CD4-positive, alpha-beta T cell treated with Interleukin-4 for 4 hours (primary cell): ENCODE data around the gene OR5H2.
A peak's percentile ranks its signal among the peaks of the same experiment; 100 is the strongest.
"Not testable (repeated sequence)": the region's sequence is repeated elsewhere in the genome, so short reads cannot be mapped to it uniquely, and the experiment has no call there.

ENCODE experiments used
- DNase-seq: peaks from one replicate; pipeline ENCODE4 v3.0.0-alpha.2; 2020

Gene OR5H2

GRCh38 chr3:98282205-98282604 lies at the start of gene OR5H2:
TSS of gene OR5H2 (plus strand) at chr3:98282505. CDS start at chr3:98282903, 398 bp downstream.
- no peak for DNase-seq

- DNase-seq: no peak
Measured at GRCh38 chr3:98233468-98233867, 48.8 kb upstream of the OR5H2 start.

- no peak for DNase-seq
Measured at GRCh38 chr3:98240131-98240530, 42.2 kb upstream of the OR5H2 start.

- DNase-seq: no peak
Measured at GRCh38 chr3:98242155-98242554, 40.1 kb upstream of the OR5H2 start.

GRCh38 chr3:98243843-98244242 lies 38.5 kb upstream of the OR5H2 start:
- no peak for DNase-seq

- no peak for DNase-seq
Measured at GRCh38 chr3:98246142-98246541, 36.2 kb upstream of the OR5H2 start.

GRCh38 chr3:98256026-98256425 lies 26.3 kb upstream of the OR5H2 start:
- DNase-seq: not testable (repeated sequence)

- no peak for DNase-seq
Measured at GRCh38 chr3:98259707-98260106, 22.6 kb upstream of the OR5H2 start.

GRCh38 chr3:98262046-98262445 lies 20.3 kb upstream of the OR5H2 start:
- DNase-seq: no peak

- DNase-seq: no peak
Measured at GRCh38 chr3:98263944-98264343, 18.4 kb upstream of the OR5H2 start, which contains the start of gene OR5H6. TSS of gene OR5H6 (plus strand) at chr3:98264244. CDS start at chr3:98264333, 89 bp downstream.

- DNase-seq: no peak
Measured at GRCh38 chr3:98269846-98270245, 12.5 kb upstream of the OR5H2 start.

- DNase-seq: no peak
Measured at GRCh38 chr3:98272126-98272525, 10.2 kb upstream of the OR5H2 start.

GRCh38 chr3:98274914-98275313 lies 7.4 kb upstream of the OR5H2 start:
- DNase-seq: no peak

GRCh38 chr3:98290916-98291315 lies 8.6 kb downstream of the OR5H2 start:
- DNase-seq: no peak

- DNase-seq: no peak
Measured at GRCh38 chr3:98291332-98291957, 9.1 kb downstream of the OR5H2 start.

GRCh38 chr3:98322101-98322500 lies 39.8 kb downstream of the OR5H2 start:
- no peak for DNase-seq

- DNase-seq: no peak
Measured at GRCh38 chr3:98322686-98323085, 40.4 kb downstream of the OR5H2 start.

- DNase-seq: no peak
Measured at GRCh38 chr3:98323425-98323824, 41.1 kb downstream of the OR5H2 start.

- DNase-seq: no peak
Measured at GRCh38 chr3:98325055-98325454, 42.8 kb downstream of the OR5H2 start.

- DNase-seq: no peak
Measured at GRCh38 chr3:98326105-98326893, 44.0 kb downstream of the OR5H2 start.

- DNase-seq: no peak
Measured at GRCh38 chr3:98326945-98327344, 44.6 kb downstream of the OR5H2 start.

GRCh38 chr3:98328933-98329332 lies 46.6 kb downstream of the OR5H2 start:
- no peak for DNase-seq

GRCh38 chr3:98329392-98330124 lies 47.3 kb downstream of the OR5H2 start:
- peak; percentile 51 for DNase-seq

- no peak for DNase-seq
Measured at GRCh38 chr3:98331329-98331728, 49.0 kb downstream of the OR5H2 start.
